GM18861 (cell line): ENCODE data around the gene ARMS2.

Experiments
- ATAC-seq: cut with Tn5 transposase; IDR thresholded peaks from one replicate; pipeline ENCODE4 v1.9.1; 2021; ENCODE audit not compliant: unreplicated experiment

Gene ARMS2

DNA sequence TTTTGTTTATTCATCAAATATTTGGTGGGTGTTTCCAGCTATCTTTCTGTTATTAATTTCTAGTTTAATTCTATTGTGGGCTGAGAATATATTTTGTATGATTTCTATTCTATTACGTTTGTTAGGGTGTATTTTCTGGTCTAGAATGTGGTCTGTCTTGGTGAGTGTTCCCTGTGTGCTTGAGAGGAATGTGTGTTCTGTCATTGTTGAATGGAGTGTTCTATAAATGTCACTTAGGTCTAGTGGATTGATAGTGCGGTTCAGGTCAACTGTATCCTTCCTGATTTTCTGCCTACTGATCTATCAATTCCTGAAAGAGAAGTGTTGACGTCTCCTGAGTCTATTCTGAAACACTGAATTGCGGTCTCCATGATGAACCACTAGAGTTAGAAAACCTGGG, 15.4 kb downstream of the ARMS2 start:
- ATAC-seq: no peak

DNA sequence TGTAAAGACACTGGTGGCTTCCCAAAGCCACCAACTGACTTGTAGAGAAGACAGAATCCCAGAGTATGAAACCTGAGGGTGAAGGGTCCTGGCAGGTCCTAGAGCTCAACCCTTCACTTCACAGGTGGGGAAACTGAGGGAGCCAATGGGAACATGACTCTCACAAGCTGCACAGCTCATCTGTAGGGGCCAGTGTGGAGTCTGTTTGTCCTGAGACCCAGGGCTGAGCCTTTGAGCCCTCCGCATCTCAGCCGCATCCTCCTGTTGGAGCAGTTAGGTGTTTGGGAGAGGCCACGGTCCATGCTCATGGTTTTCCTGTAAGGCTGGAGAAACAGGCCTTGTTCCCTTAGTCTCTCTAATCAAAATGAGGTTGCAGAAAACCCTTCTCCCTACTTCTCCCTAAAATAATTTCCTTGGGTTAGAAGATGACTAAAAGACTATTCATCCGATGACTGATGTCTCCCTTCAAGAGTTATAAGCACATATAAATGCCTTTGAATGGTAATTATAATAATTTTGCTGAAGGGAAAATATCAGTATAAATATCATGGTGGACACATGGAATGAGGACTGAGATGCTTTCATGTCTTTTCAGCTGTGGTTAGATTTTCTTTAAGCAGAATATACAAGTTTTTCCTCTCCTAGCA, 17.2 kb downstream of the ARMS2 start:
- ATAC-seq: no peak

DNA sequence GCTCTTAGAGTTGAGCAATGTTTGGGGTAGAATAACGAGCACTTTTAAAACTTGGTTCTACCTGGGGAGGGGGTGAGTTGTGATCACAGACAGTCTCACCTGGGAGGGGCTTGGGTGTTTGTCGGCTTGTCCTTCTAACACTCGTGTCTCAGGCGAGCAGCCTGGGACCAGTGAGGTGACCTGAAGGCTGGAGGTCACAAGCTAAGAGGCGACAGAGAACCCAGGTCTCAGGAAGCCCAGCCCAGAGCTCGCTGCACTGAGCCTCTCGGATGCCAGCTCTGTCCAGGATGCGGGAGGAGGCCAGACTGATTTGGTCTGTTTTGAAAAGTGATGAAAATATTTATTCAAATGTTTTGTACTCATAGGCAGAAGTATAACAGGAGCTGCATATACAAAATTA, 18.7 kb downstream of the ARMS2 start:
- no peak for ATAC-seq

DNA sequence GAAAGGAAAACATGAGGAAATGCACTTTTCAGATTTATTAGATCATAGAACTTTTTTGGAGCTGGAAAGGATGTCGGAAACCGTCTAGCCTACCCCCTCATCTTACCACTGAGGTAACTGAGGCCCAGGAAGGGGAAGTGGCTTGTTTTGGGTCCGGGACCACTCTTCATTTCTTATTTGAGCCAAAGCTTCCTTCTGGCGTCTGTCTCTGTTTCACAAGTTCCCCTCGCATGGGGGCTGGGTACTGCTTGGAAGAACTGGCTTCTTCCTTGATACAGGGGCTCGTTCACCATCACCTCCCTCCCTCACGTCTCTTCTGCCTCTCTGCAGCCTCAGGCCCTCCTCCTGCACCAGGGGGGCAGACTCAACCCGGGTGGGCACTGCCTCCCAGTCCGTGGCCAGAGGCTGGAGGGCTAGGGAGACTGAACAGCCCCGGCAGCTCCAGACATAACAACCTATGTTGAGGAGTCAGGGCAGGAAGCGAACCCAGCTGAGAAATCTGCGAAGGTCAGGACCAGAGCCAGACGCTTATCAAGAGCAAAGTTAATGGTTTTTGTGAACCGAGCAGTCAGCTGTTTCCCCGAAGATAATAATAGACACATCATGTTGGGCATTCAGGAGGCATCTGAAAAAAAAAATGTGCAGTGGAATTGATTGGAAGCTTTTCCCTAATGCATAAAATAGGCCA, 19.8 kb downstream of the ARMS2 start:
- ATAC-seq: no peak

DNA sequence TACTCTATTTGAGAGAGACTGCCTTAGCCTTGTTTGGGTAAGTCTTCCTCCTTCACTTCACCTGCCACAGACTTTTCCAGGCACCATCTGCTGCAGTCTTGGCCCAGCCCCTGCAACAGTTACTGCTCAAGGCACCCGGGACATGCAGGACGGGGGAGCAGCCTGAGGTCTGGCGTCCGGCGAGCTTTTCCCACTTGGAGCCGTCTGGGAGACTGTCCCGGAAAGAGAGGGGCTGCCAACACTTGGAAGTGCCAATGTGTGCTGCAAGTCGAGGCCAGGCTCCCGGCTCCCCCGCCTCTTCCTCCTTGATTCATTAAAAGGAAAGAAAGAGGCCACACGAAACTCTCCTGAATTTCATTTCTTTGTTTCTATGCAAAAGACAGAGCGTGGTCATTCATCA, 20.6 kb downstream of the ARMS2 start:
- no peak for ATAC-seq

DNA sequence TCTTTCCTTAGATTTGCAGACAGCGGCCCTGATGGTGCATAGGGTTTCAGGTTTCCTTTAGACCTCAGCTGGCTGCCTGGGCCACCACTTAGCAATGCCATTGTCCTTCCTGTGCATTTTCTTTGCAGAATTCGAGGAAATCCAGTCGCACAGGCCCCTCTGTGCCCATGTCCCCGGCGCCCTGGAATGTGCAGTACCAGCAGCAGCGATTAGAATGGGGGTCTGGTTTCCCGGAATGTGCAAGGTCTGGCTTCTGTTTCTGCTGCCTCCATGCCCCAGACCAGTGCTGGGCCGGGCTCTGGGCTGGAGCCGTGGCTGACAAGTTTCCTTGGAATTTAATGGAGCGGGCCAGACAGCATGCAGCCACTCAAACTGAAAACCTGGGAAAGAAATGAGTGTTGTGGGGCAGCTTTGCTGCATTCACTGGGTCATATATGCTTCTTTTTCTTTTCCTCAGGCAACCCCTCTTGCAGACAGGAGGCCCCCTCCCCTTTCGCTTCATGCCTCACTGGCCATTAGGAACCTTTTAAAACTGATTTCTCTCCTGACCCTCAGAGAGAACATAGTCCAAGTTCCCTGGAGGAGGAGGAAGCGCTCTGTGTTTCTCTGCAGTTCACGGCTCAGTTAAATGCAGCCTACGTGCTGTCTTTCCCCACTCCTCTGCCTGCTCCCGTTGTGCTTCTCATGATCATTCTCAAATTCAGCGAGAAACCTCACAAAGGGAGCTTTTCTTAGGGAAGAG, 21.3 kb downstream of the ARMS2 start:
- ATAC-seq: no peak

DNA sequence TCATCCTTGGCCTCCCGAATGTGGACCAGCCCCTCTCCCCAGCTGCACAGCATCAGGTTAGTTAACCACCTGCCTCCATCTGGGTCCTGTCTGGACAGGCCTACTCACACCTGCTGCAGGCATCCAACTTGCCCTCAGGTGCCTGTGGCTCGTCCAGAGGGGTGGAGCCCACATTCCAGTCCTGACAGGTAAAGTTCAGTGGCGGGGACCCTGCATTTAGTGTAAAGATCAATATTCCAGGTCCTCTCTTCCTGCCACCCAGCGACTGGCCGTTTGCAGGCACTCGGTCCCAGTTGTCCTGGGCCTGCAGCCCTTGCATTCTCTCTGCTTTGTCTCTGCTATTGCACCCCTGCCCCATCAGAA, 21.9 kb downstream of the ARMS2 start:
- no peak for ATAC-seq

DNA sequence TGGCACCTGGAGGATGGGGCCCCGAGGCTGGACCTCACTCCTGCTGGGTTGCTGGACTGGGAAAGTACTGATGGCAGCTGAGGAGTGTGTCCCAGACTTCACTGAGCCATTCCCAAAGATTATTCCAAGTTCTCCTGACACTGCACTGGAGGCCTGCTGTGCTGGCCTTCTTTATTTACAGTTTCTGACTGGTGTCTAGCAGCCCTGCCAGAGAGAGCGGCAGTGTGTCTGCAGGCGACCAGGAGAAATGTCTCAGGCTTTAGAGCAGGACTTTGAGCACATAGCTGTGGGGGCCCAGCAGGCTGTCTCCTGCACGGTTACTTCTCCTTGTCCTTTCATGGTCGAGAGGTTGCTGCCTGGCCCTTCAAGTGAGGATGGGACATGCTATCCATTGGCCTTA, 23.0 kb downstream of the ARMS2 start:
- ATAC-seq: no peak

DNA sequence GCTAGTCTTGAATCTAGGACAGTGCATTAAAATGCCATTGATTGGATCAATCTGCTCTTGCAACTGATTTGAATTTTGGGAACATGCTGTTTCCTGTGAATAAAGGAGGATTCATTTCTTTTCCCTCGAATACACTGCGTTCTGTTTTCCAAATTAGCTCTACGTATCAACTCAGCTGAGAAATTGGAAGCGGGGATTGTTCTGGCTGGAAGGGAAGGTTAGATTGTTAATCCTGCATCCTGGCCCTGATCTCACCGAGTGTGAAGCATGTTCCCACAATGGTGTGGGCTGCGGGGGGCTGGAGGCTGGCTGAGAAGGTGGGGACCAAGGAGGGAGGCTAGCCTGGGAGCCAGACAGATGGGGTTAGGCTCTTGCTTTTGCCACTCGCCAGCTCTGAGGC, 24.5 kb downstream of the ARMS2 start:
- no peak for ATAC-seq

DNA sequence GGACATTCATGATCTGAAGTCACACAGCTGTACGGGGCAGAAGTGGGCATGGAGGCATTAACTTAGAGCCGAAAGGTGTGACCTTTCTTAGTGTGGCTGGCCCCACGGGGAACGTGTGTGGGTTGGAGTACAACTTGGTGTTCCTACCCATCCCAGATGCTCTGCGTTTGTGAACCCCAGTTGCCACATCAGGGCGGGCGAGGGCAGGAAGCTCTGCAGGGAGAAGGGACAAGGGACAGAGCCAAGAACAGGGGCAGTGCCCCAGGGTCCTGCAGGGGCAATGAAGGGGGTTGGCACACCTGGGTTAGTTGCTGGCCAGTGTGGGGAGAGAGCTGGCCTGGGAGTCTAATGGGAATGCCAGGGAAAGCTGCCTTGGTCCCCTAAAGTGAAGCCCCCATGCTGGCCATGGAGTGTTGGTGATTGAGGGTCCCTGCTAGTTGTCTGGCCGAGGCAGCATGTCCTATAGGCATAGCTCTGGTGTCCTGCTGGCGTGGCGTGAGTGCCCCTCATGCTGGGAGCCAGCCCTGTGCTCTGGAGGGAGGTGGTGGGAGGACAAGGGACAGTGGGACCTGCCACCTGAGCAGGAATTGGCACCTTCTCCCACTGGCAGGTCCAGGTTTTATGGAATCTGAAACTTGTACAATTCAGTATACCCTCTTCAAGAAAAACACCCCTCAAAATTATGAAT, 25.8 kb downstream of the ARMS2 start:
- ATAC-seq: no peak

DNA sequence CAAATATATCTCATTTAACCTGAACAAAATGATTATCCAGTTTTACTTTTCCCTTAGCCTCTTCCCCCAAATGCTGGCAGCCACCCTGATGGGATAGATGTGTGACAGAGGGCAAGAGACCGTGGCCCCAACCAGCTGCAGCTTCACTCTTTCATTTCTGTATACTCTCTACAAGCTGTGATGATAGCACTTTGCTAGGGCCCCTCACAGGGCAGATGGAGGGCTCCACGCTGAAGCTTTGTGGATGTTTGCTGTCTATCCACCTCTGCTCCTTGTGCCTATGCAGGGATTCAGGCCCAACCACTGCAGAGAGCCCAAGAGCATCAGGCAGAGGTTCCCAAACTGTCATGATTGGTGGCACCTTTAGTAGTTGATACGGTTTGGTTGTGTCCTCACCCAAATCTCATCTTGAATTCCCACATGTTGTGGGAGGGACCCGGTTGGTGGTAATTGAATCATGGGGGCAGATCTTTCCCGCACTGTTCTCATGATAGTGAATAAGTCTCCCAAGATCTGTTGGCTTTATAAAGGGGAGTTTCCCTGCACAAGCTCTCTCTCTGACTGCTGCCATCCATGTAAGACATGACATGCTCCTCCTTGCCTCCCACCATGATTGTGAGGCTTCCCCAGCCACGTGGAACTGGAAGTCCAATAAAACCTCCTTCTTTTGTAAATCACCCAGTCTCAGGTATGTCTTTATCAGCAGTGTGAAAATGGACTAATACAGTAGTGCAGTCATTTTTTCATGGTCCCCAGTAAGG, 27.0 kb downstream of the ARMS2 start:
- no peak for ATAC-seq

DNA sequence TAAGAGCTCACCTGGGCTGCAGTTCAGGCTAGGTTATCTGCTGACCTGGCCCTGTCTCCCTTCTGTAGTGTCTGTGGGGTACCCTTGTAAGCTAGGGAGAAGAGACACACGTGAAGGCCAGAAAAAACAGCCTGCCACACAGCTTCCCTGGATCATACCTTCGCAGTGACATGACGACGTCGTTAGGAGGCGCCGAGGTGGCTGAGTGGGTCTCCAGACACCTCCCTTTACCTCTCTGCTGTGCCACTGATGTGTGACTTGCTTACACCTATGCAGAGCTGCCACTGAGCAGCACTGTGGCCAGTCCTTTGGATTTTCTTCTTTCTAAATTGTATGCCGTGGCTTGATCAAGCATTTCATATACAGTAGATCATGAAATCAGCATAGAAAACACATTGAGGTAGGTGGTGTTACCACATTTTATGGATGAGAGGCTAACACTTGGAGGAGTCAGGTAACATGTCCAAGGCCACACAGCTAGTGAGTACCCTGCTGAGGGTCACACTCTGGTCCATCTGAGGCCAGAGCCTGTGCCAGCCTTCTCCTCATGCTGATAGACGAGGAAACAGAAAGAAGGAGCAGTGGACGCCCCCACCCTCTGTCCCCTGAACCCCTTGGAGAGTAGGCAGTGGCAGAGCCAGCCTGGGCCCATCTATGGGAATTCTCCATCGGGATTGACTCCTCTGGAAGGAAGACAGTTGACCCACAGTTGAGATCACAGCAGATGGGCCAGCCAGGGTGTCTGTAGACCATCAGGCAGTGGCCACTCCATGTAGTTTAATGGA, 30.0 kb downstream of the ARMS2 start:
- no peak for ATAC-seq

DNA sequence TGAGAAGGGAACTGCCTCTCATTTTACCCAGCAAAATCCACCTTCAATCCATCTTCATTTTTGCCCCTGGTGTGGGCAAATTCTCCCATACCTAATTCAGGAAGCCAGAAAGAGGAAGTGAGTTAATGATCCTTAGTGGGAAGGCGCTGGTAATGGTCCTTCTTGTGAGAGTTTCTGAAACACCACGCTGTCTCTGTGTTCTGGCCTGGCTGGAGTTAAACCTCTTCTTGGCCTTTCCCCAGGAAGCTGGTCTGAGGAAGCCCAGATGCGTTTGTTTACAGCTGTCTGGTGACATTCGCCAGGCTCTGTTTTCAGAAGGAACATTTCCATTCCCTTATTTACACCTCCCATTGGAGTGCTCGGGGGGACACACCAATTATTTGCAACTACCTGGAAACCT, 31.2 kb downstream of the ARMS2 start:
- no peak for ATAC-seq

DNA sequence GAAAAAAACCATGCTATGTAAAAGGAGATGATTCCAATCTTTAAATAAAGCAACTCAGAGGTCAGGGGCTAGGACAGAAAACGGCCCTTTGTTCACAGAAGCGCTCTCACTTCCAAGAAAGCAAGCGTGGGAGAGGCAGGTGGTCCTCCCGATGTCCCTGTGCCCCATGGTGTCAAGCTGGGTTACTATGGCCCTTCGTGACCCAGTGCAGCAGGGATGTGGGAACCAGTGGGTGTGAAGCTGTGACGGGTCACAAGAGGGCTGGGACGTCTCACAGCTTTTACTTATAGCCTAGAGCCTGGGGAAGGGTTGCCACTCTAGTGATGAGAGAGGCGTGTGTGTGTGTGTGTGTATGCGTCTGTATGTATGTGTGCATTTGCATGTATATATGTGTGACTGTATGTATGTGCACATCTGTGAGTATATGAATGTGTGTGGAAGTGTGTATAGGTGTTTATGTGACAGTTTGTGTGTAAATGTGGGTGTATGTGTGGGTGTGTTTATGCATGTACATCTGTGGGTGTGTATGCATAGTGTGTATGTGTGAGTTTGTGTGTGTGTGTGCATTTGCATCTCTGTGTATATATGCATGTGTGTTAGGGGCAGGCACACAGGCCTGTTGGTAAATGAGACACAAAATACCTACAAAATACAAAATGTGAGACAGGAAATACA, 32.1 kb downstream of the ARMS2 start:
- ATAC-seq: no peak

DNA sequence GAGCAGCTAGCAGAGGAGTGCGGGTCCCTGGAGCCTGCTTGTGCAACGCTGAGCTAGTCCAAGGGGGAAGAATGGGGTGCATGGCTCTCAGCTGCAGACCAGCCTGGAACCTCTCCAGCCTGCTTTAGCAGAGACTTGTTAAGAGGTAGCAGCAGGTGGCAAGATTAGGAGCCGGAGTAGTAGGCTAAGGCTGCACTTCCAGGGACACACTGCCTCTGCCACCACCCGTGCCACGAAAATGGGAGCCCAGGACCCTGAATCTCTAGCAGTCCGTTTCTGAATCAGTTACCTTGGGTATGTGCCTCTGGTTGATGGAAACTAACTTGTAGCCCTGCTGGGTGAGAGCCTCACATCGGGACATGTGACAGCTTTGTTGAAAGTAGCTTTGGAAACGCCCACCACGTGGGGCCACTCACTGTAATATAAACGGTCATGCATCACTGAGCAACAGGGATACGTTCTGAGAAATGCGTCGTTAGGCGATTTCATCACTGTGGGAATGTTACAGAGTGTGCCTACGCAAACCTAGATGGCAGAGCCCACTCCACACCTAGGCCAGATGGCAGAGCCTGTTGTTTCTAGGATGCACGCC, 32.8 kb downstream of the ARMS2 start:
- ATAC-seq: no peak

DNA sequence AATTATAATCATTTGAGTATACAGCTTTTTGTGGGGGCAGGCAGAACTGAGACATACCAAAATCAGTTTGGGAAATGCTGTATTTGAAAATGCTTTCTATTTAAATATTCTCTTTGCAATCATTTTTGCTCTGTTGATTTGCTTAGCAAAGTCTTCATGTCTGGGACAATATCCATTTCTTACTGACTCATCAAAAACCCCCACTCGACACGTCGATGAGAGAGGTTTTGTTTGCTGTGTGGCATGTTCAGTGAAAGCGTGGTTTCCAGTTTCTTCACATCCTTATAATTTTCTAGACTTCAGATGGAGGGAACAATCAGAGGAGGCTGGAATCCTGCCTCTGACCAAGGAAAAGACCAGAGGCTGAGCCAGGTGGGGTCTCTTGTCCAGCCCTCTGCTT, 35.8 kb downstream of the ARMS2 start:
- ATAC-seq: no peak

DNA sequence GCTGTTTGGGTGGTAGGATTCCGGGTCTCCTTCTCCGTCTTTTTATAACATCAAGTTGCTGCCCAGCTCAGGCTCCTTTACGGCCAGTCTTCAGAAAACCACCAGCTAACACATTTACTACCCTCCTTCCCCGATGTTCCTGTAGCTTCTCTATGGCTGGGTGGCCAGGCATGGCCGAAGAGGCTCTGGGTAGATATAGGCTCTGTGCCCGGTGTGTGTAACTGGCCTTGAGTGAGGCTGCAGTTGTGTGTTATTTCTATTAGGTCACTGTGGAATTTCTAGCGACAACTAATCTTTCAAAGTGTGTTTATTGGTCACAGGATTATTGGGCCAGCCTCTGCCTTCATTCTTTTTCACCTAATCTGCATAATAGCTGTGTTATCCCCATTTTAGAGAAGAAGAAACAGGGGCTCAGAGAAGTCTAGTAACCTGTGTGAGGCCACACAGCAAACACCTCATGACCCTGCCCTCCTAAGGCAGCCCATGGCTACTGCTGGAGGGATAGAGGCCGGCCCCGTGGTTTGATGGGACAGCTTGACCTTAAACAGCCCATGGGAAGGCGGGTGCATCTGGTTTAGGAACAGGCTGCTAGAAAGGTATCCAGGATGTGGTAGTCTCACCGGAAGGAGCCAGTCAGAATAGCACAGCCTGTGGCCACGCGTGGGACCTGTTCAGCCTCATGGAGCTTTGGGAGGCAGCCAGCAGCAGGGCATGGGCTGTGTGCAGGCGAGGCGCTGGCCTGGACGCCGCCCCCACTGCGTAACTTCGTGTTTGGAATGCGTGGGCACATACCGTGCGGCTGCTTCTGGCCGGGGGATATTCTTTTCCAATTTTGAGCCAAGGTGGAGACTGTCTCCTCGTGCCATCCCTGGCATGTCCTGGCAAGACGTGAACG, 36.6 kb downstream of the ARMS2 start:
- no peak for ATAC-seq

DNA sequence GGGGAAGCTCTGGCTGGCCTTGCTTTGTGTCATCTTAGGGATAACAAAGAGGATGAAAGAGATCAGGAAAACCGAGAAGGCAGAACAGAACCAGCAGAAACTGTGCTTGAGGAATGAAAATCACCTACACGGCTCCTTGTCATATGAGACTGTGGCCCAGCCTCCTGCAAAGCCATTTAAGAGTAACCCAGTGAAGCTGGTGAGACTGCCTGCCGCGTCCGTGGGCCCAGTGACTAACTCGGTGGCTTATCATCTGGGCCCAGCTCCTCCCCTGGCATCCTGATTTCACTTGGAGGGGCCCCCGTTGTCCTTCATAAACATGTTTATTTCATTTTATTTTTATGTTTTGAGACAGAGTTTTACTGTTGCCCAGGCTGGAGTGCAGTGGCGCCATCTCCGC, 37.6 kb downstream of the ARMS2 start:
- ATAC-seq: no peak
